Measurements from ENCODE around the gene SPOCD1.

DNA sequence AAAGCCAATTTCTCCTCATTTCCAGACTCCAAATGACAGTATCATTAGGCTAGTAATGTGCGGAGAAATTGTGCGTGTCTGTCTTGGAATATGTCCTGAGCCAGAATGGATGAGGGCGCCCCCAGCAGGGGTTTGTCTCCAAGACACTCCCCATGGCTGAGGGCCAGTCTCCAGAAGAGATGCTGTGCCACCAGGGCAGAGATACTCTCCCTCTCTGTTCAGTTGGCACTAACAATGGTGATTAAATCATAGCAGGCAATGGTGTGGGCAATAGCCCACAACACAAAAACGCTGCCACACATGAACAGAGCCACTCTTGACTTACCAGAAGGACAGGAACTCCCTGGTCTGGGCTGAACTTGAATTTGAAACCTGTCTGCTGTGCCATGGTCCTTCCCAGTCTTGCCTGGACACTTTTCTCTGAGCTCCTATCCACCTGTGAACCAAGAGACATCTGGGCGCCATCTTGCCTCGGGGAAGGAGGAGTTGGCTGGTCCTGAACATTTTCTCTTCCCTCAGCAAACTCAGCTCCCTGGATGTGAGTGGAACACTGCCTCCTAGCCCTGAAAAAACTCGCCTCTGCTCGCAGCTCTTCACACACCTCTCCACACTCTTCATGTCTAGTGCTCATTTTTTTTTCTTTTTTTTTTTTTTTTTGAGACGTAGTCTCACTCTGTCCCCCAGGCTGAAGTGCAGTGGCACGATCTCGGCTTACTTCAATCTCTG is 36.9 kb downstream of the SPOCD1 start:
- TF ChIP-seq, protein P1, sequence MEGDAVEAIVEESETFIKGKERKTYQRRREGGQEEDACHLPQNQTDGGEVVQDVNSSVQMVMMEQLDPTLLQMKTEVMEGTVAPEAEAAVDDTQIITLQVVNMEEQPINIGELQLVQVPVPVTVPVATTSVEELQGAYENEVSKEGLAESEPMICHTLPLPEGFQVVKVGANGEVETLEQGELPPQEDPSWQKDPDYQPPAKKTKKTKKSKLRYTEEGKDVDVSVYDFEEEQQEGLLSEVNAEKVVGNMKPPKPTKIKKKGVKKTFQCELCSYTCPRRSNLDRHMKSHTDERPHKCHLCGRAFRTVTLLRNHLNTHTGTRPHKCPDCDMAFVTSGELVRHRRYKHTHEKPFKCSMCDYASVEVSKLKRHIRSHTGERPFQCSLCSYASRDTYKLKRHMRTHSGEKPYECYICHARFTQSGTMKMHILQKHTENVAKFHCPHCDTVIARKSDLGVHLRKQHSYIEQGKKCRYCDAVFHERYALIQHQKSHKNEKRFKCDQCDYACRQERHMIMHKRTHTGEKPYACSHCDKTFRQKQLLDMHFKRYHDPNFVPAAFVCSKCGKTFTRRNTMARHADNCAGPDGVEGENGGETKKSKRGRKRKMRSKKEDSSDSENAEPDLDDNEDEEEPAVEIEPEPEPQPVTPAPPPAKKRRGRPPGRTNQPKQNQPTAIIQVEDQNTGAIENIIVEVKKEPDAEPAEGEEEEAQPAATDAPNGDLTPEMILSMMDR (conservative IDR thresholded peaks at IDR 0.05; ENCODE audit: low read length): no peak; the same call in 1 of the 2 replicates
- TF ChIP-seq EZH2phosphoT487 (IDR thresholded peaks at IDR 0.05; ENCODE audit: borderline replicate concordance): no peak
